HG03354 (cell line): Measurements from ENCODE around the gene JAK3.
"Not testable (repeated sequence)": the region's sequence is repeated elsewhere in the genome, so short reads cannot be mapped to it uniquely, and the experiment has no call there.

Experiments
- ATAC-seq: cut with Tn5 transposase; IDR thresholded peaks from one replicate; pipeline ENCODE4 v1.9.1; 2021; ENCODE audit warnings: mild to moderate bottlenecking; ENCODE audit not compliant: unreplicated experiment, poor library complexity, severe bottlenecking

Gene JAK3

GRCh38 chr19:17784201-17785008 lies 63.4 kb downstream of the JAK3 start:
- no peak for ATAC-seq

- ATAC-seq = not testable (repeated sequence)
Observed at GRCh38 chr19:17783721-17784120, 64.1 kb downstream of the JAK3 start.

GRCh38 chr19:17780781-17781180 lies 67.0 kb downstream of the JAK3 start:
- no peak for ATAC-seq

GRCh38 chr19:17778968-17779929 lies 68.5 kb downstream of the JAK3 start:
- no peak for ATAC-seq

- no peak for ATAC-seq
Observed at GRCh38 chr19:17778251-17778967, 69.4 kb downstream of the JAK3 start.

- ATAC-seq = not testable (repeated sequence)
Observed at GRCh38 chr19:17777840-17778239, 69.9 kb downstream of the JAK3 start.

- ATAC-seq = peak; percentile 66
Observed at GRCh38 chr19:17775991-17776803, 71.6 kb downstream of the JAK3 start.

GRCh38 chr19:17775245-17775927 lies 72.4 kb downstream of the JAK3 start:
- ATAC-seq = no peak
